Endometrial microvascular endothelial cells (primary cell): ENCODE measurements around the gene EFTUD2. TPM values are rescaled to one million over a fixed set of nuclear protein-coding genes. Genes with fewer than 3 reads are reported as not detected.

Experiments
- in situ Hi-C: cut with HindIII; loops from 2 replicates; pipeline ENCODE4 v1.10.0; 2017; ENCODE audit warnings: low sequenced_read_pairs, low pct_unique_long_range_greater_than_20kb; ENCODE audit errors: inconsistent ontology term
- total RNA-seq: library from RNA; depleted of rRNA; stranded (reverse); fragments of >200 nt; gene quantifications from one replicate; pipeline ENCODE4 v1.2.3, GENCODE V29; 2015; ENCODE audit errors: inconsistent ontology term

Gene EFTUD2
- total RNA-seq, 1 donor from 2014 or later = 122 TPM

DNA sequence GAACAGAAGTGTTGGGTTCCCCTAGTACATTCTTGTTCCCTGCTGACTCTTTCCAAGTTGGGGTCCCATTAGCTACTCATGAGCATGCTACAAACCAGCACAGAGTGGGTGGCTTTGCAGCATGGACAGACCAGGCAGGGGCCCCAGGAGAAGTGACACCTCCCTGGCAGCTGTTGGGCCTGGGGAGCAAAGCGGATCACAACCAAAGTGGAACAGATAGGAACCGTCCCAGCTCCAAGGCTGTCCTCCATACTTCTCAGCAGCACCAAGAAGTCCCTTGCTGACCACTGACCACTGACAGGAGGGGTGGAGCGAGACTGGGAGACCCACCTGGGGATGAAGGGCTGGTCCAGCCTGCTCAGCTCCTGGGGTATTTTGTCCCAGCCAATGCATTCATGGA lies 28.5 kb upstream of the EFTUD2 start:
- in situ Hi-C loops = no loop called here

DNA sequence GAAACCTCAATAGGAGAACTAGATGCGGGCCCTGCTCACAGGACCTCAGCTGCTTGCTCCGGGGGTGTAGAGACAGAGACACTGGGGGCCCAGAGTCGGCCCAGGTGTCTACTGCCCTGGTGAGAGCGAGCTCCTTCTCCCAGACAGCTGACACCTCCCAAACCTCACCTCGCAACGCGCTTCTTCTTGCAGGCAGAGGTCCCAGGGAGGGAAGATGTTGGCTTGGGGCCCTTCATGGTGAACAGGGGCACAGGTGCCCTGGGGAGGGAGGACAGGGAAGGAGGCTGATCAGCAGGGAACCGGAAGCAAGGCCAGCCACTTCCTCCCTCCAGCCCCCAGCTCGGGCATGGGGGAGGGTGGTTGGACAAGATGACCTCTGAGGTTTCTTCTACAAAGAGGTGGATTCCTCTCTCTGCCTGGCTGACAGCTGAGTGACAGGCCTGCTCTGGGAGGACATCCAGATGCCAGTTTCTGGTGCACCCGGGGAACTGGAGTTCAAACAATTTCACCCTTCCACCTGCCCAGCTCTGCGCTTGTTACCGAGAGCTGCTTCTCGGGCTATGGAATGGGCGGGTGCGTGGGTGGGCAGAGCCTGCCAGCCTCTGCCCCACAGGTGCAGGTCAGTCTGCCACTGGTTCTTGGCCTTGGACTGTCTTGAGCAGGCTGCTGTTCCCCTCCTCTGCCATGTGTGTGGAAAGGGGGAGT lies 27.7 kb upstream of the EFTUD2 start:
- in situ Hi-C loops = no loop called here

DNA sequence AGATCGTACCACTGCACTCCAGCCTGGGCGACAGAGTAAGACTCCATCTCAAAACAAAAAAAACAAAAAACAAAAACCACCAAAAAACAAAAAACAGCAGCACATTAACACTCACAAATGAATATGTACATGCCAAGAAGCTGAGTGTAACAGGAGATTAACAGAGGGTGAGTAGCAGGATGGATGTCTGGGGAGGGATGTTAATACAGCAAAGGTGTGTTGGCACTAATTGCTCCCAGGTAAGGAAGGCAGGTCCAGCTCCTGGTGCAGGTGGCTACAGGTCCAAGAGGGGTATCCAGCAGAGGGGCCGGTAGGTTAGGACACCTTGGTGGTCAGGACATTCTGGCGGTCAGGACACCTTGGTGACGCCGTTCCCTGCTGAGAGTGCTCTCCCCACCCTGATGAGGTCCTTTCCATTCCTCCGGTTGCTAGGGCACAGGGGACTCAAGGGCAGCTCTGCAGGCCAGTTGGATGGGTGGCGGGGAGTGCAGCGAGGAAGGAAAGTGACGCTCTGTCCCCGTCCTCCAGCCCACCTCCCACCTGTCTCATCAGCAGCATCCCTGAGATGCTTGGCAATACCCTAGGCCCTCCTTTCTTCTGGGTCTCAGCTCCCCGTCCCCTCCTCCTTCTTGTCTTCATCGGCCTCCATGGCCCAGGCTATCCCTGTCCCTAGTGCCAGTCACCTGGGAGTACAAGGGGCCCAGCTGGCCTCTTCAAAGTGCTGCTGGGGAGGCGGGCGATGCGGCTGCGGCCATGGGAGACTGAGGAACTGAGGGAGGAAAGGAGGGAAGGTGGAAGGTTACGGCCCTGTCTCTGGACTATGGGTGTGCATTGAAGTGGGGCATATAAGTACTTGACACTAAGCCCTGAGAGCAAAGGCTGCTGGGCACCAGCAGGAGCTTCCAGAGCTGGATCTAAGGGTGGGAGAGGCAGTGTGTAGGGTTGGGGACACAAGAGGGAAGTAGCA lies 26.8 kb upstream of the EFTUD2 start:
- in situ Hi-C loops = no loop called here

DNA sequence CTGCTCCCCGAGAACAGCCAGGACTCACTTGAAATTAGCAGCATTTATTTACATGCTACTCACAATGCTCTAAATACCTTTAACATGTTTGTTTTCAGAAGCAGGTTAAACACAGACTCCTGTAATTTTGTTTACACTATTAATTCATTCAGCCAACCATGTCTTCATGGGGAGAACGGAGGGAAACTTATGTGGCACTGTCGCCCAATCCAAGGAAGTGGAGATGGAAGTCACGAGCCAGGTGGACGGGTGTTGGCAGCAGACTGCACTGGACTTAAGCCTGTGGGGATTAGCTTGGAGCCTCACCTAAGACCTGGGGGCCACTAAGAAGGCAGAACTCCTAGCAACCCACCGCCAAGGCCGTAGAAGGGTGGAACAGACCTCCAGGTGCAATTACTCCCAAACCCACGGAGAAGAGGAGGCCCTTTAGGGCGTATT lies 24.9 kb upstream of the EFTUD2 start:
- in situ Hi-C loops = no loop called here

DNA sequence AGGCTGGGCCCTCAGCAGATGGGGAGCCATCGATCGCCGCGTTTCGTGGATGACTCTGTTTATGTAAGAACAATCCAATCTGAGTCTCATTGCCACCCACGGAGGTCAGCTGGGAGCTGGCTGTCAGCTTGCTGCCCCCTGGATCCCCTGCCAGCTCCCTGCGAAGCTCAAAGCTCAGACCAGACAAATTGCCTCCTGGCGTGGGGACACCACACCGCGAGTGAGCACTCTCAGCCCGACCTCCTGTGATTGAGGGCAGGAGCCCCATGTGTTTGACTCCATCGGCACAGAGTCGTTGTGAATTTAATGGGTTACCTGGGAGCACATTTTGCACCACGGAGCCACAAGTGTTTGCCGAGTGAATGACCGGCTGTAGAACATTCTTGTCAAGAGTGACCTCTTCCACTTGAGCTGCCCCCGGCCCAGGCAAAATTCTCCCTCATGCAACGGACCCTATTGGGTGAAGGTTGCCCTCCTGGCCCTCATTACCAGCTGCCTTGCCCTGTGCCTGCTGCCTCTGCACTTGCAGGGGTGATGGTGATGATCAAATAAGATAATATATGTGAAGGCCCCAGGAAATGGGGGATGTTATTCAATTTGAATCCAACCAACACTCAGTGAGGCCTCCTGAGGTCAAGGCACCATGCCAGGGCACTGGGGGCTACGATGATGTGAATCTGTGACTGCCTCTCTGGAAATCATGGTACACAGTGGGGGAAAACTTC lies 23.7 kb upstream of the EFTUD2 start:
- in situ Hi-C loops = no loop called here

DNA sequence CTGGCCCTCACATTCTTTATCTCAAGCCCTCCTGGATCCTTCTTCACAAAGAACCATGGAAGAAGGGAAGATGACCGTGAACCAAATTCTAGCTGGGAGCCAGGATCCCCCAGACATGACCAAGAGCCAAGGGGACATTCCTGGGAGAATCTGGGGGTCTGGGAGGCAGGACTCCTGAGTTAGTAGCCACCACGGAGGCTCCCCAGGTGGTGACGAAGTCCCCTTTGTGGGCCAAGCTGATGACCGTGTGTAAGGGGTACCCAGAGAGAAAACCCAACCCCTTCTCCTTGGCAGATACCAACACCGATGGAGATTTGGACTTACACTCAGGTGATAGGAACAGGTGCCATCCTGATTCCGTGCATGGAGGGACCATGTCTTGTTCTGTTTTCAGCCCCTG lies 22.9 kb upstream of the EFTUD2 start:
- in situ Hi-C loops = no loop called here

DNA sequence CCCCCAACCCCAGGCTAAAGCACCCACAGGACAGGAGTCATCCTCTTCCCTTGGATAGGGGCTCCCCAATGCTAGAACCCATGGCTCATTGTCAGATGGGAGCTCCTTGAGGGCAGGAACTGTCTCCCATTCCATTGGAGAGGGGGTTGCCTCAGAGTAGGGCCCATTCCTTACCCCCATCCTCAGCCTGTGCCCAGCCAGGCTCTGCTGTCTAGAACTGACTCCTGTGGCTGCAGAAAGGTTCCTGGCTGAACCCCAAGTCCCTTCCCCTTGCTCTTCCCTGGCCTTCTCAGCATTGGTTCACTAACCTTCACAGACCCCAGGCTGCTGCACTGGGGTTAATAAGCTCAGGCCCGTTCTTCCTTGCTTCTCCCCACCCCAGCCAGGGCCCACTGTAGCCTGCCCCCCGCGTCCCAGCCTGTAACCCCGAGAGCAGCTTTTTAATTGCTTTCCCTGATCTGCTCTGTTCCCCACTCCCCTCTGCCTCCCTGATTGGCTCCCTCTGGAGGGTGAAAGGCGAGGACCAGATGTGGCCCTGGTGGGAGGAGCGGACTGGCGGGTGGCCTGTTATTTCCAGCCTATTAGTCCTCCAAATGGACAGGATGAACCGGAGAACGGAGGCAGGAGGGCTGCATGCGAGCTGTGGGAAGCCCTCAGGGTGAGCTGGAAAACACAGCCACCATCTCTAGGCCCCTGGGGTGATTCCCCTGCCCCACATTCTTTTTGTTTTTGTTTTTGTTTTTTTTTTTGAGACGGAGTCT lies 22.1 kb upstream of the EFTUD2 start:
- in situ Hi-C loops = no loop called here

DNA sequence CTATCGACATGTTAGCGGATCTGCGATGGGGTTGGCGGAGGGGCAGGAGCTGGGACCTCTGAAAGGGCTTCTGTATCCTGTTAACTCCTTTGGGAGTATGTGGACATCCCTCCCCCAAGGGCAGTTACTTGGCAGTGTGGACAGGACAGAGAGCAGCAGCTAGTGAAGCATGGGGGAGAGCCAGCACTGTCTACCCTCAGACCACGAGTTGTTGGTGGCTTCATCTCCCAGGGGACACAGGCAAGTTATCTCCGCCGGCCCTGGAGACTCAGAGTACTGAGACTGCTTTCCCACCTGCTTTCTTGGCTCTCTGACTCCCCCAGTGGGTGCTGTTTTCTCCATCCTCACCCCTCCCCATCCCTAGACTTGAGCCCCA lies 21.3 kb upstream of the EFTUD2 start:
- in situ Hi-C loops = no loop called here

DNA sequence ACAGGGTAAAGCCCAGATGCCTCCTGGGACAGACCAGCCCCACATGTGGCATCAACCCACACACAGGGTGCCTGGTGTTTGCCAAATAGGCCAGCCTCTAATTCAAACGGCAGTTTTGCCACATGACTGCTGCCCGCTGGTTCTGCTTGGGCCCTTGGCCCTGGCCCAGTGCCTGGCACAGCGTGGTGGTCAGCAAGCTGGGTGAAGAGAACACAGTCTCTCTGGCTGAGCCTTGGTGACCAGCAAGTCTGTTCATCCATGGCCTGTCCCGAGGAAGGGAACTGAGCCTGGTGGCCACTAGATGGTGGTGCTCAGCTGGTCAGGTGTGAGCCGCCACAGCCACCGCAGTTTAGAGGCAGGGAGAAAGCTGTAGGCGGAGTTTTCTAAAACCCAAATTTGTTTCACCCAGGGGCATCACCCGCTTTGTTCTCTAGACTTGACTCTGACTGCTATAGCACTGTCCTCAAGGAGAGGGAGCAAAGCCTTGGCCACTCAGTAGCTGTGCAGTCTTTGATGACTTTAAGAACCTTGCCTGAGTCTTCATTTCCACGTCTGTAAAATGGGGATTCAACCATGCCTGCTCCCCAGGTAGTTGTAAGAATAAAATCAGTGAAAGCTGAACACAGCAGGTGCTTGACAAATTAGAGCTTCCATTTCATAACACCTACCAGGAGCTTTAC lies 20.8 kb upstream of the EFTUD2 start:
- in situ Hi-C loops = no loop called here

DNA sequence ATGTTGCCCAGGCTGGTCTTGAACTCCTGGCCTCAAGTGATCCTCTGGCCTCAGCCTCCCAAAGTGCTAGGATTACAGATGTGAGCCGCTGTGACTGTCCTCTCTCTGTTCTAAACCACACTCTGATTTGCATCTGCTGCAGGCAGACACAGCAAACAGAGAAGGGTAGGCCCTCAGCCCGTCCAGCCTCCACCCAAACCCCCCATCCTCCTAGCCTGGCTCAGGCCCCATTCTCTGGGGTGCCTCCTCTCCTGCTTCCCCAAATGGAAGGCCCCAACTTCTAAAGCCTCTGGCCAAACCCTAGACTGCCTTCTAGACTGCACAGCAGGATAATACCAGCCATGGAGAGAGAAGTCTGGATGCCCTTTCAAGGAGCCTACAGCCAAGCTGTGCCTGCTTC lies 20.2 kb upstream of the EFTUD2 start:
- in situ Hi-C loops = no loop called here

DNA sequence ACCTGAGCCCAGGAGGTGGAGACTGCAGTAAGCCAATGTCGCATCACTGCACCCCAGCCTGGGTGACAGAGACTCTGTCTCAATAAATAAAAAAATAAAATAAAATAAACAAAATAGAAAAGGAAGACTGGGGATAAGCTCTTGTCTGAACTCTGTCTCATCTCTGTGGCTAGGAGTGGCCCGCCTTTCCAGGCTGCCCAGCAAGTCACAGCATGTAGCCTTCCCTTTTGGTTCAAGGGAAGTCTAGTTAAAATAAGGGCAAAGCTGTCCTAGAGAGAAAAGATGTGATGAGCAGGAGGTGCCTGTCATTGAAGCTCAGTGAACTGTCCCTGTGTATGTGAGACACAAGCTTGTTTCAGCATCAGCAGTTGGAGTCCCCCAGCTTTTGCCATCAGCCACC lies 18.8 kb upstream of the EFTUD2 start:
- in situ Hi-C loops = no loop called here

DNA sequence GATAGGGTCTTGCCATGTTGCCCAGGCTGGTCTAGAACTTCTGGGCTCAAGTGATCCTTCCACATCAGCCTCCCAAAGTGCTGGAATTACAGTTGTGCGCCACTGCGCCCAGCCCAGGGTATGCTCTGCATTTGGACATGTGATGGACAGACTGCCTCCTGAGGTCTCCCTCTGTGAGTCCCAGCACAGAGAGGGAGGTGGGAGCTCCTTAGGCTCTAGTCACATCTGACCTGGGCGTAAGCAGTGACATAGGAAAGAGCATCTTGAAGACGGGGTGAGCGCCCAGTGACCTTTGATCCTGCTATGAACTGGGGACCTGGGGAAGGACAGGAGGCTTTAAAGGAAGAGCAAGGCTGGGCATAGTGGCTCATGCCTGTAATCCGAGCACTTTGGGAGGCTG lies 18.2 kb upstream of the EFTUD2 start:
- in situ Hi-C loops = no loop called here

DNA sequence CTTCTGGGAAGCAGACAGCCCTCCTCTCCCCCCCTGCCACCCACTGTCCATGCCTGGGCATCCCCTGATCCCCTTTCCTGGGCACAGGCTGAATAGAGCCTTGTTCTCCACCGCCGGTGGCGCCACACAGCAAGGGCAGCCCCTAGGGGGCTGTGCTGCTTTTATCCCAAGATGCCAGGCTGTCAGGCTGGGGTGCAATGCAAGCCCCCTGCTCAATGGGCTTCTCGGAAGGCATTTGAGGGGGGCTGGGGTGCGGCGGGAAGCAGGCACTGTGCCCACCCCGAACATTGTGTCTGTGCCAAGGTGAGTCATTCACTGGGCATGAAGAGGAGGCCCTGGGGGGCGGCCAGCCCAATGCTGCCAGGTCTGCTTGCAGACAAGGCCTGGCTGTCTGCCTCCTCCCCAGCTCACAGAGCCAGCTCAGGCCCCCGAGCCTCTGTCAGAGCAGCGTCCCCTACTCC lies 17.6 kb upstream of the EFTUD2 start:
- in situ Hi-C loops = no loop called here

DNA sequence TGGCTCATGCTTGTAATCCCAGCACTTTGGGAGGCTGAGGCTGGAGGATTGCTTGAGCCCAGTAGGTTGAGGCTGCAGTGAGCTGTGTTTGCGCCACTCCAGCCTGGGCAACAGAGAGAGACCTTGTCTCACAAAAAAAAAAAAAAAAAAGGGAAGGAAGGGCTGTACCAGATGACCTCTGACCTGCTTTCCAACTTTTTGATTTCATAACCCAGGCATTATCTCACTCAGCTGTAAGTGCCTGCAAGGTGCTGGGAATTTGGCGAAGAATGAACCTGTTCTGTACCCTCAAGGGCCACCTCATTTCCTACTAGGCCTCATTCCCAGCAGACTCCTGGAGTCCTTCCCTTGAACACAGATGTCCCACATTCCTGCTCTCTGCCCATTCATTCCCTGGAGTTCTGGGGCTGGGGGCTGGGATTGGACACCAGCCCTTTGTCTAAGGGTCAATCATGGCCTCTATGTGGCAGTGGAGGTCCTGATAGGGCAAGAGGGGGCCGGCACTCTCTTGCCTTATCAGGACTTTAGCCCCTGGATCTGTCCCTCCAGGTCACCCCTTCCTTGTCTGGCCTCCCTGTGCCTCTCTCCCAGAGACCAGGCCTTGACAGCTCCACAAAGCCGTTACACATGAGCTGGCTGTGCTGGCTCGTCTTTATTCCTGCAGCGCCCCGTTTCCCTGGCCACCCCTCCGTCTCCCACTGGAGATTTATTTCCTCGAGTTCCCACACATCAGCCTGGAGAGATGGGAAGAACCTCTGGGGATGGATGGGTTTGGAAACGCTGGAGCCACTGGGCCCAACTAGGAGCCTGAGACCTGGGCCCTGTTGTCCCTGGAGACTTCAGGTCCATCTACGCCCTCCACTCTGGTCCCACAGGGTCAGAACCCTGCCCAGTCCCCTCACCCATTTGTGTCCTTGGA lies 16.9 kb upstream of the EFTUD2 start:
- in situ Hi-C loops = no loop called here

DNA sequence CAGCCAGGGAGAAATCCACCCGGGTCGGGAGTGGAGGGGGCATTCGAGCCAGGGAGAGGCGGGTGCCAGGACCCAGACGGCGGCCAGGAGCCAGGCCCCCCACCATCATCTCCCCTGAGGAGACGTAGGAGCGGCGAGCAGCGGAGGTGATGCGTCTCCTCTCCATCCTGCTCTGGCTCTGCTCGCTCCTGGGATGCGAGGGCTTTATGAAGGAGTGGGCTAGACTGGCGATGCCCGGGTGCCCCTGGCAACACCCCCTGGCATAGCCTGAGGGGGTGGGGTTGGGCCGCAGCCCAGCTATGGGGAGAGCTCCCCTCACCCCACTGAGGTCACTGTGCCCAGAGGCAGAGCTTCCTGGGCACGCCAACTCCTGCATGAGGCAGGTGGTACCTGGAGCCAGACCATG lies 16.1 kb upstream of the EFTUD2 start, which contains the start of gene GFAP:
Gene GFAP, minus strand, starts transcription at position 180 of the 406 bp plus-strand sequence. Its CDS starts 14 bp downstream, at position 166.
- in situ Hi-C loops = no loop called here

DNA sequence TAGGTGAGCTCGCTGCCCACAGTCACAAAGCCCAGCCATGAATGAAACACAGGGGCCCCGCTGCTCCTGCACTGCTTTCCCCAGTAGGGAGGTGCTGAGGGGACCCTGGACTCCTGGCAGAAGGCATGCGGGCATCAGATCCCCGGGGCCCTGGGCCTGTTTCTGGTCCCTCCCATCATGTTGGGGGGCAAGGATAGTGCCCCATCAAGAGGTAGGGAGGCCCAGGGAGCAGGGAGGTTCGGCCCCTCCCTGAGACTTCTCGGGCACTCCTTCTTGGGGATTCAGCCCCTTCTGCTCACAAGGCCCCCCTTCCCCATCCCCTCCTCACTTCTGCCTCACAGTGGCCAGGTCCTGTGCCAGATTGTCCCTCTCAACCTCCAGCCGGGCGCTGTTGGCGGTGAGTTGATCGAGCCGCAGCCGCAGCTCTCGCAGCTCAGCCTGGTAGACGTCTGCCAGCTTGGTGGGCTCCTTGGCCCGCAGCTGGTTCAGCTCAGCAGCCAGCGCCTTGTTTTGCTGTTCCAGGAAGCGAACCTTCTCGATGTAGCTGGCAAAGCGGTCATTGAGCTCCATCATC lies 15.5 kb upstream of the EFTUD2 start:
- in situ Hi-C loops = no loop called here

DNA sequence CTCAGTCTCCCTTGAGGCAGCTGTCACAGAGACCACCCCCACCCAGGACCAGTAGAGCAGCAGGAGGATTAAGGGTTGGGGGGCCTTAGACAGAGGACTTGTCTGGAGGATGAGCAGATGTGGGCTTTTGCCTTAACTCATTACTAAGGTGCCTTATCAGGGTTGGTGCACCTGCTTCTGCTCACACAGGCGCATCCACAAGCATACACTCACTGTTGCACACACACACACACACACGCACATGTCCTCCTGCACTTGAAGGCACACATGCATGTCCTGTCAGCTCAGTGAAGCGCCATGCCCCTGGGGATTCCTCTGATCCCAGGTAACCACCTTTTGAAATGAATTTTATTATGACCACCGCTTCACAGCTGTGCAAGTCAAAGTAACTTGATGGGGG lies 14.9 kb upstream of the EFTUD2 start:
- in situ Hi-C loops = no loop called here
